Measurements from ENCODE around the gene DENND1A. TPM values are rescaled to one million over a fixed set of nuclear protein-coding genes. Genes with fewer than 3 reads are reported as not detected.

The DENND1A gene
- total RNA-seq, 1 experiment from 2014 or later: 23.5 TPM

DNA sequence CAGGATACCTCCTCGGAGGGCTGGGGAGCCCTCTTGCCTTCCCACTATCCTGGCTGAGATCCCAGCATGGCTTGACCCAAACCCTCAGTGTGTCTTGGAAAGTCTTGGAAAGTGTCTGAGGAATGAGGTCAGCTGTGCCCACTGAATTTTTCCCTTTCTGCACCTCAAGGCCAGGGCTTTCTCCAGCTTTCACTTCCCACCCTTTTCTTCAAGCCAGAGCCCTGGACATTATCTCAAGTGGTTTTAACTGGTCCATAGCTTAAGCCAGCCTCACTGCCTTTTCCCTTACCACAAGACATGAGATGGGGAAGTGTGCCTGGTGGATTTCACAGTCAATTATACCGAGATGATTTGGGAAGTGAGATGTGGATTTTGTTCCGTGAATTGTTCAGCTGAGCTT, 45.9 kb upstream of the DENND1A start:
- POLR2A ChIA-PET: no interaction called here
- no peak for ATAC-seq
- CTCF ChIA-PET: no interaction called here
- no peak overlapping the region for H3K27ac Mint-ChIP-seq
- TF ChIP-seq JUN (CRISPR knock-in tag; IDR thresholded peaks at IDR 0.05) (no peak), ZNF671 (CRISPR knock-in tag; IDR thresholded peaks at IDR 0.05) (no peak), KAT7 (CRISPR knock-in tag; IDR thresholded peaks at IDR 0.05; ENCODE audit: borderline replicate concordance) (no peak), ZNF317 (CRISPR knock-in tag; IDR thresholded peaks at IDR 0.05; ENCODE audit: borderline replicate concordance, low read depth) (no peak)
- H3K4me3 Mint-ChIP-seq: no peak overlapping the region
- DNase-seq (ENCODE audit: low spot score): no peak
- H3K4me1 Mint-ChIP-seq: no peaks in the 10 kb centered on the region
- no peaks in the 10 kb centered on the region for H3K9me3 Mint-ChIP-seq
- no peaks in the 10 kb centered on the region for H3K36me3 Mint-ChIP-seq
- peaks cover 29% of the 10 kb centered on the region for H3K27me3 Mint-ChIP-seq (ENCODE audit: low read depth)

- Mint-ChIP-seq H3K36me3 (no peaks in the 10 kb centered on the region), H3K4me3 (no peak overlapping the region), H3K9me3 (no peaks in the 10 kb centered on the region), H3K27ac (no peak overlapping the region), H3K4me1 (no peaks in the 10 kb centered on the region), H3K27me3 (ENCODE audit: low read depth) (peaks cover 16% of the 10 kb centered on the region)
- no peak for ATAC-seq
- DNase-seq (ENCODE audit: low spot score): no peak
- TF ChIP-seq, protein P1, sequence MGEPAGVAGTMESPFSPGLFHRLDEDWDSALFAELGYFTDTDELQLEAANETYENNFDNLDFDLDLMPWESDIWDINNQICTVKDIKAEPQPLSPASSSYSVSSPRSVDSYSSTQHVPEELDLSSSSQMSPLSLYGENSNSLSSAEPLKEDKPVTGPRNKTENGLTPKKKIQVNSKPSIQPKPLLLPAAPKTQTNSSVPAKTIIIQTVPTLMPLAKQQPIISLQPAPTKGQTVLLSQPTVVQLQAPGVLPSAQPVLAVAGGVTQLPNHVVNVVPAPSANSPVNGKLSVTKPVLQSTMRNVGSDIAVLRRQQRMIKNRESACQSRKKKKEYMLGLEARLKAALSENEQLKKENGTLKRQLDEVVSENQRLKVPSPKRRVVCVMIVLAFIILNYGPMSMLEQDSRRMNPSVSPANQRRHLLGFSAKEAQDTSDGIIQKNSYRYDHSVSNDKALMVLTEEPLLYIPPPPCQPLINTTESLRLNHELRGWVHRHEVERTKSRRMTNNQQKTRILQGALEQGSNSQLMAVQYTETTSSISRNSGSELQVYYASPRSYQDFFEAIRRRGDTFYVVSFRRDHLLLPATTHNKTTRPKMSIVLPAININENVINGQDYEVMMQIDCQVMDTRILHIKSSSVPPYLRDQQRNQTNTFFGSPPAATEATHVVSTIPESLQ (CRISPR knock-in tag; IDR thresholded peaks at IDR 0.05): no peak
- no peak for TF ChIP-seq ERG (CRISPR knock-in tag; IDR thresholded peaks at IDR 0.05)
- TF ChIP-seq MXD4 (CRISPR knock-in tag; IDR thresholded peaks at IDR 0.05; ENCODE audit: borderline replicate concordance): no peak
- TF ChIP-seq ZNF317 (CRISPR knock-in tag; IDR thresholded peaks at IDR 0.05; ENCODE audit: borderline replicate concordance, low read depth): no peak
- no peak for TF ChIP-seq ARID4B (CRISPR knock-in tag; IDR thresholded peaks at IDR 0.05; ENCODE audit: borderline replicate concordance)
- no peak for TF ChIP-seq MAX (CRISPR knock-in tag; IDR thresholded peaks at IDR 0.05)
- no peak for TF ChIP-seq TEAD4 (CRISPR knock-in tag; IDR thresholded peaks at IDR 0.05)
- no peak for TF ChIP-seq HMGXB4 (CRISPR knock-in tag; IDR thresholded peaks at IDR 0.05)
- no peak for TF ChIP-seq ZNF232 (CRISPR knock-in tag; IDR thresholded peaks at IDR 0.05)
- no peak for TF ChIP-seq NR2C2 (CRISPR knock-in tag; IDR thresholded peaks at IDR 0.05)
- TF ChIP-seq ZNF423 (CRISPR knock-in tag; IDR thresholded peaks at IDR 0.05): no peak
- TF ChIP-seq FOXP1 (CRISPR knock-in tag; IDR thresholded peaks at IDR 0.05; ENCODE audit: borderline replicate concordance): no peak
- TF ChIP-seq ZNF512 (CRISPR knock-in tag; IDR thresholded peaks at IDR 0.05; ENCODE audit: borderline replicate concordance): no peak
- CTCF ChIA-PET: no interaction called here
- POLR2A ChIA-PET: no interaction called here
These were observed 44.5 kb upstream of the DENND1A start for GRCh38 chr9:123974471-123974870.
